ENCODE results near the gene FBXW12.

DNA sequence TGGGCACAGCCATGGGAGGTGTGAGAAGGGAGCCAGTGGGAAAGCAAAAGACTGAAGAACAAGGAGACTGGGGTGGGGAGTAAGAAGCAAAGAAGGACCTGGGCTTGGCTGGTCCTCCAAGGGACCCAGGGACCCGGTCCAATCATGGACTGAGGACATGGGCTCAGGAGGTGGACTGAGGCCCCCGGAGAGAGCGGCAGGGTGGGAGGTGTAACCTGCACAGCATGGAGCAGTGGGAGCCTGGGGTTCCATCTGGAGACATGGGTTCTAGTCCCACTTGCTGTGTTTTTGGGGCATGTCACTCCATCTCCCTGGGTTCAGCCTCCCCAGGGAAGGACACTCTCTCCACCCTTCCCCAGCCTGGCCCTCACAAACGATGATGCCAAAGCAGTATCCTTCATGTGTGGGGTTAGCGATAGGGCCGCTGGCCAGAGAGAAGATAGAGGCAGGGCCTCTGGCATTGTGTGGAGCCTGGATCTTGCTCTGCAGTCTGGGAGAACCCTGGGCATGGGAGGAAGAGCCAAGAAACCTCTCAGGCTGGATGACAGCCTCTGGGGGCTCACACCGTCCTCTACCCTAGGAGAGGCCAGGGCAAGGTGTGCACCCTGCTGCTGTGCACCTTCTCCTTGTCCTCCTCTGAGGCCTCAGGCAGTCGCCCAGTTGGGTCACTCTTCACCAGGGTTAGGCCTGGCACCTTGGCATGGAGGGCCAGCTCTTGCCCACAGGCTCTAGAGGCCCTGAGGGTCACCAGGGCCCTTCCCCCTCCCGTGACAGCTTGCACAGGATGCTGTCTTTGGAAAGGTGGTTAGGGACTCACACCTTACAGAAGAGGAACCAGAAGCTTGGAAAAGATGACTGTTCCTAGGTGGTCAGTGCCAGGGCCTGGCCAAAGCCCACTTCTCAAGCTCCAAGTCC is 26.0 kb downstream of the FBXW12 start:
- TF ChIP-seq, protein P1, sequence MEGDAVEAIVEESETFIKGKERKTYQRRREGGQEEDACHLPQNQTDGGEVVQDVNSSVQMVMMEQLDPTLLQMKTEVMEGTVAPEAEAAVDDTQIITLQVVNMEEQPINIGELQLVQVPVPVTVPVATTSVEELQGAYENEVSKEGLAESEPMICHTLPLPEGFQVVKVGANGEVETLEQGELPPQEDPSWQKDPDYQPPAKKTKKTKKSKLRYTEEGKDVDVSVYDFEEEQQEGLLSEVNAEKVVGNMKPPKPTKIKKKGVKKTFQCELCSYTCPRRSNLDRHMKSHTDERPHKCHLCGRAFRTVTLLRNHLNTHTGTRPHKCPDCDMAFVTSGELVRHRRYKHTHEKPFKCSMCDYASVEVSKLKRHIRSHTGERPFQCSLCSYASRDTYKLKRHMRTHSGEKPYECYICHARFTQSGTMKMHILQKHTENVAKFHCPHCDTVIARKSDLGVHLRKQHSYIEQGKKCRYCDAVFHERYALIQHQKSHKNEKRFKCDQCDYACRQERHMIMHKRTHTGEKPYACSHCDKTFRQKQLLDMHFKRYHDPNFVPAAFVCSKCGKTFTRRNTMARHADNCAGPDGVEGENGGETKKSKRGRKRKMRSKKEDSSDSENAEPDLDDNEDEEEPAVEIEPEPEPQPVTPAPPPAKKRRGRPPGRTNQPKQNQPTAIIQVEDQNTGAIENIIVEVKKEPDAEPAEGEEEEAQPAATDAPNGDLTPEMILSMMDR (IDR thresholded peaks at IDR 0.05), result no peak
- TF ChIP-seq POLR2A (IDR thresholded peaks at IDR 0.05), result no peak

Data from testis (tissue), 2 donors.